ENCODE data around the gene PRKAR1B.

The PRKAR1B gene

GRCh38 chr7:691361-692045 lies 35.6 kb downstream of the PRKAR1B start:
- DNase-seq (ENCODE audit: low spot score): no peak

DNA sequence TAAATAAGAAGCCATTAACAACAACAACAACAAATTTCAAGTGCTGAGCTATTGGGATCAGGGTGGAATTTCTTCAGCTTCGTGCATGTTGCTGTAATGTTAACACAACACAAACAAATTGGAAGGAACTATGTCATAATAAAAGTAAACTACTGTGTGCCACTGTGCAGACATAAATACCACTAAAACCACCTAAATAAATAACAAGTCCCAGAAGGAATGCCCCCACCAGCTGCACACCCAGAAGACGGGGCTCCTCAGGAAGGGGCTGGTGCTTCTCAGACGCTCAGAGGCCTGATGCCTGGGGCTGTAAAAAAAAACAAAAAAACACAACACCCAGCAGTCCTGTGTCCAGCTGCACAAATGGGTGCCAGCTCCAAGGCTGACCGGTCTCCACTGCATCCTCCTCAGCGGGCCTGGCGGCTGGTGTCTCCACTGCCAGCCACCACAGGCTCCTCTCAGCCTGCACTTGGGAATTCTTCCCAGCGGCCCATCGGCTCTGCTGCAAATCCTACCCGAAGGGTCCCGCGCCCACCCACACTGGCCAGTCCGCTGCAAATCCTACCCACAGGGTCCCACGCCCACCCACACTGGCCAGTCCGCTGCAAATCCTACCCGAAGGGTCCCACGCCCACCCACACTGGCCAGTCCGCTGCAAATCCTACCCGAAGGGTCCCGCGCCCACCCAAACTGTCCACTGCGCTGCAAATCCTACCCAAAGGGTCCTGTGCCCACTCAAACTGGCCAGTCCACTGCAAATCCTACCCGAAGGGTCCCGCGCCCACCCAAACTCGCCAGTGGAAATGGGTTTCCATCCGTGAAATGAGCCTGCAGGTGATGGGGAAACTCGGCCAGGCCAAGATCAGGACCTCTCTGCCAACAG lies 36.4 kb downstream of the PRKAR1B start:
- no peak for DNase-seq (ENCODE audit: low spot score)

GRCh38 chr7:685540-685939 lies 41.5 kb downstream of the PRKAR1B start:
- no peak for DNase-seq (ENCODE audit: low spot score)

DNA sequence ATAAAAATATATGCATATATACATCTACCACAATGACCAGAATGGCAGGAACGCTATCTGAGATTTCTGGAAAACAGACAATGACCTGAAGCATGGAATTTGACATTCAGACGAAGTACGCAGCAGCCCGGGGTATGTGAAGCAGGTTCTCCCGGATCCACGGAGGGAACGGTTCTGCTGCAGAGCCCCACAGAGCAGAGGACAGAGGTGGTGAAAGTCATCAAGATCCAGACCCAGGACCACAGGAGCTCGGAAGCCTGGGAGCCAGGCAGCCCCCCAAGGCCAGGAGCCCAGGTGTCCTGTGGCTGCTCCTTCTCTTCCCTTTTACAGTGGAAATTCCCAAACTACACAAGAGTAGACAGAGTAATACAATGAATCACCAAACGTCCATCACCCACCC lies 42.7 kb downstream of the PRKAR1B start:
- no peak for DNase-seq (ENCODE audit: low spot score)

DNA sequence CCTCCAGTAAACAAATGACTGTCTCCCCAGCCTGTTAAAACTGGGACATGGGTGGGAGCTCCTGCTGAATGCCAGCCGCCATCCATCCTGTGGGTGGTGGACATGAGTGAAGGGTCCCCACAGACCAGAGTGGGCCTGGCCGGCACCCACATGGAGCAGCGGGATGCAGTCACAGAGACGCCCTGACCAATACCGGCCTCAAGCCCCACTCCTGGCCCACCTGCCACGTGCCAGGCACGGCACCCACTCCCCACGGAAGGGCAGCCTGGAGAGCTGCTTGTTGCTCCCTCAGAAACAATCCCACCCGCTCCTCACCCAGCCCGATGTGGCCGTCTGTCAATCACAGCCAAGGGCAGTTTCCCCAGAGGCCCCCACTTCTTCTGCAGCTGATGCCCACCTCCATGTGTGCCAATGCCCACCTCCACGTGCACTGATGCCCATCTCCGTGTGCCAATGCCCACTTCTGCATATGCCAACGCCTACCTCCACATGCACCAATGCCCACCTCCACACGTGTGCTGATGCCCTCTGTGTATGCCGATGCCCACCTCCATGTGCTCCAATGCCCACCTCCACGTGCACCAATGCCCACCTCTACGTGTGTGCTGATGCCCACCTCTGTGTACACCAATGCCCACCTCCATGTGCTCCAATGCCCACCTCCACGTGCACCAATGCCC lies 43.4 kb downstream of the PRKAR1B start:
- DNase-seq (ENCODE audit: low spot score): no peak

GRCh38 chr7:682810-683209 lies 44.3 kb downstream of the PRKAR1B start:
- DNase-seq (ENCODE audit: low spot score): no peak

- no peak for DNase-seq (ENCODE audit: low spot score)
Measured at GRCh38 chr7:681551-682307, 45.4 kb downstream of the PRKAR1B start.

DNA sequence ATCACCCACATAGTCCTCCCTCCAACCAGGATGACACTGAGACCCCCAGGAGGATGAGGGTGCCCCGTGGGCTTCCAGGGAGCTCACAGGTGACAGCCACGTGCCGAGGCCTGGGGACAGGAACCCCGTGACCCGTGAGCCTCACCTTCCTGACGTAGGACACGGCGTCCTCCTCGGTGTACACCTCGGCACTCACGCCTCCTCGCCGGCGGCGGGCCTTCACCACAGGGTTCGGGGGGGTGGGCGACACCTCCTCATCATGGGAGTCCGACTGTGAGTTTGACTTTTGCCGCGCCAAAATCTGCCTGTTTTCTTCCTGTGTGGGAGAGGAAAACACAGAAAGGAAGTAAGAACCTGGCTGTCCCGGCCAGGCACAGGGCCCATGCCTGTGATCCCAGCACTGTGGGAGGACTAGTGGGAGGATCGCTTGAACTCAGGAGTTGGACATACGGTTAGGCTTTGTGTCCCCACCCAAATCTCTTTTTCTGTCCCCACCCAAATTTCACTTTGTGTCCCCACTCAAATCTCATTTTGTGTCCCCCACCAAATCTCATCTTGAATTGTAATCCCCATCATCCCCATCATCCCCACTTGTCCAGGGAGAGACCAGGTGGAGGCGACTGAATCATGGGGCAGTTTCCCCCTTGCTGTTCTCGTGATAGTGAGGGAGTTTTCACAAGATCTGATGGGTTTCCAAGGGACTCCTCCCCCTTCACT lies 46.5 kb downstream of the PRKAR1B start:
- DNase-seq (ENCODE audit: low spot score): no peak

DNA sequence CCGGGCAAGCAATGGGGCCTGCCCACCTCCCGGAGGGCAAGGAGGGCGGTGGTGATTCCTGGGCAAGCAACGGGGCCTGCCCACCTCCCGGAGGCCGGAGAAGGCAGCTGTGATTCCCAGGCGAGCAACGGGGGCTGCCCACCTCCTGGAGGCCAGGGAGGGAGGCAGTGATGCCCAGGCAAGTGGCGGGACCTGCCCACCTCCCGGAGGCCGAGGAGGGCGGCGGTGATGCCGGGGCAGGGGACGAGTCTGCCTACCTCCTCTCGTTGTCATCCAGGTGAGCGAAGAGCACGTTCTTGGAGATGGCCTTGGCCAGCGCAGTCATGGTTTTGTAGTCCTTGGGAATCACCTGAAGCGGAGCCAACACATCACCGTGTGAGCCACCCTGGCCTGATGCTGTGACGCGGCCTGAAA lies 50.1 kb downstream of the PRKAR1B start:
- no peak for DNase-seq (ENCODE audit: low spot score)

- no peak for DNase-seq (ENCODE audit: low spot score)
Measured at GRCh38 chr7:676246-676971, 50.7 kb downstream of the PRKAR1B start.

DNA sequence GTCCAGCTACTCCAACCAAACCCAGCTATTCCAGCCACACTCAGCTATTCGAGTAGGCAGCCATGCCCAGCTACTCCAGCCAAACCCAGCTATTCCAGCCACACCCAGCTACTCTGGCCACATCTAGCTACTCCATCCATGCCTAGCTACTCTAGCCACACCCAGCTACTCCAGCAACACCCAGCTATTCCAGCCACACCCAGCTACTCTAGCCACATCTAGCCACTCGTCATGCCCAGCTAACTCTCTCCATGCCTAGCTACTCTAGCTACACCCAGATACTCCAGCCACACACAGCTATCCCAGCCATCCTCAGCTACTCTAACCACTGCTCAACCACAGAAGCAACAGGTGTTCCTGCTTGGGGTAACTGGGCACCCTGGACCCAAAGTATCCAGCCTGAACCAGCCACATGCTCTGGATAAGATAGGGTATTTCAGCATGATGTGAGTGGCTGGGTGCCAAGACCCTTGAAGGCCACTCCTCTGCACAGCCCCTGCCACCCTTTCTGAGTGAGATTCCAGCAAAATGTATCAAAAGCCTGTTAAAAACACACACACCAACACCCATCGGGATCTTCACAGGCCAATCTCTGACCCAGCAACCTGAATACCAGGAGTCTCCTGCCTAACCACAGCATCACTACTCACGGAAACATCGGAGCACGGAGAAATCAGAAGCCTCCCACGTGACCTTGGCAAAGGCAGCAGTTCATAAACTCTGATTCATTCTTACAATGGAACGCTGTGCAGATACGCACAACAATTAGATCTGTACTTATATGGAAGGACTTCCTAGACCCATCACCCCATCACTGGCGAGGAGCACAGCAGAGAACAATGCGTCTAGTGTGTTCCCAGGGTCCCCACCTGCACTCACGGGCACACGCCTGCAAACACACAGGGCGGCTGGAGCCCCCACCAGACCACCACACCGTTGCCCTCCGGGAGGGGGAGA lies 52.3 kb downstream of the PRKAR1B start:
- no peak for DNase-seq (ENCODE audit: low spot score)

GRCh38 chr7:673681-674453 lies 53.2 kb downstream of the PRKAR1B start:
- DNase-seq (ENCODE audit: low spot score): no peak

- no peak for DNase-seq (ENCODE audit: low spot score)
Measured at GRCh38 chr7:672891-673290, 54.2 kb downstream of the PRKAR1B start.

GRCh38 chr7:671415-672042 lies 55.6 kb downstream of the PRKAR1B start:
- DNase-seq (ENCODE audit: low spot score): no peak

- DNase-seq (ENCODE audit: low spot score): no peak
Measured at GRCh38 chr7:670501-671390, 56.3 kb downstream of the PRKAR1B start.

GRCh38 chr7:668958-669357 lies 58.1 kb downstream of the PRKAR1B start:
- DNase-seq (ENCODE audit: low spot score): no peak

Measured in hepatic stellate cell (primary cell).